GM23248 (cell line): ENCODE data around the gene KRTAP17-1.

Experiments used
- EZH2 ChIP-seq: fragments of 200-600 bp; sonication (generic); IDR thresholded peaks from 2 replicates; pipeline ENCODE4 v1.6.1; 2018; ENCODE audit warnings: antibody characterized with exemption, mild to moderate bottlenecking; ENCODE audit not compliant: insufficient read depth, poor library complexity, severe bottlenecking
- EZH2phosphoT487 ChIP-seq: fragments of 200-600 bp; sonication (generic); IDR thresholded peaks from 2 replicates; pipeline ENCODE4 v1.6.1; 2018; ENCODE audit warnings: antibody characterized with exemption, moderate library complexity, mild to moderate bottlenecking, low read depth; ENCODE audit not compliant: insufficient read depth

- TF ChIP-seq EZH2 = no peak
- no peak for TF ChIP-seq EZH2phosphoT487
Observed at GRCh38 chr17:41302981-41303380, 12.5 kb downstream of the KRTAP17-1 start.
